Kidney (tissue), 14 donors: ENCODE results near the gene ARL16. TPM values are rescaled to one million over a fixed set of nuclear protein-coding genes. Genes with fewer than 3 reads are reported as not detected.

Source experiments
- DNase-seq, 5 donors: peaks; one replicate each; pipeline ENCODE4 v3.0.0-alpha.2; 2013 to 2020
- FAIRE-seq: peaks from 2 replicates; lab custom pipeline; 2012; peaks lifted over from hg19 to GRCh38; lab: Jason Lieb, UNC
- H3K27ac ChIP-seq, 2 donors: one replicate each; pipeline ENCODE4 v1.7.0; 2013; ENCODE audit warnings: low read depth in 2 of 2, low read length in 2 of 2, inconsistent platforms in 1 of 2
- H3K27me3 ChIP-seq: one replicate; pipeline ENCODE4 v1.7.1; 2013; ENCODE audit warnings: low read length, inconsistent platforms; ENCODE audit not compliant: control insufficient read depth, insufficient read depth
- H3K36me3 ChIP-seq, 3 donors: one replicate each; pipeline versions ENCODE4 v1.7.0 to v1.7.1; 2013; ENCODE audit warnings: low read length in 3 of 3, control low read depth in 1 of 3, inconsistent platforms in 1 of 3; ENCODE audit not compliant: insufficient read depth in 3 of 3, control insufficient read depth in 2 of 3
- H3K4me1 ChIP-seq, 3 donors: one replicate each; pipeline versions ENCODE4 v1.7.0 to v1.7.1; 2013; ENCODE audit warnings: low read length in 3 of 3, inconsistent platforms in 1 of 3, low read depth in 1 of 3; ENCODE audit not compliant: control insufficient read depth in 2 of 3, insufficient read depth in 2 of 3
- H3K4me3 ChIP-seq, 3 donors: one replicate each; pipeline versions ENCODE4 v1.7.0 to v1.8.1; 2013; ENCODE audit warnings: low read length in 3 of 3, control low read depth in 1 of 3, inconsistent platforms in 1 of 3
- H3K9ac ChIP-seq, 3 donors: one replicate each; pipeline versions ENCODE4 v1.7.0 to v1.7.1; 2013; ENCODE audit warnings: low read length in 3 of 3, control low read depth in 1 of 3, inconsistent platforms in 1 of 3
- H3K9me3 ChIP-seq, 3 donors: one replicate each; pipeline versions ENCODE4 v1.7.0 to v1.7.1; 2013; ENCODE audit warnings: low read length in 3 of 3, control low read depth in 1 of 3, inconsistent platforms in 1 of 3; ENCODE audit not compliant: control insufficient read depth in 2 of 3, insufficient read depth in 1 of 3
- CTCF ChIP-seq: IDR thresholded peaks from 3 replicates; pipeline ENCODE4 v1.5.1; 2012; ENCODE audit warnings: mild to moderate bottlenecking, moderate library complexity, borderline replicate concordance; ENCODE audit not compliant: insufficient read depth; ENCODE audit errors: extremely low read depth
- intact Hi-C: fragments of 100-400 bp; cut with DNase I; formaldehyde crosslinking; loops from one replicate; pipeline ENCODE4 v1.11.1; 2022
- polyA plus RNA-seq: library from polyadenylated mRNA; stranded (reverse); fragments of 350-450 nt; fragmentation: Illumina TruSeq; extraction: RNeasy Lipid Tissue Mini Kit (QIAGEN cat#74804); gene quantifications from one replicate; pipeline ENCODE4 v1.2.3, GENCODE V29; 2014; ENCODE audit warnings: low read depth, low replicate concordance; ENCODE audit not compliant: insufficient read depth
- total RNA-seq: library from RNA; stranded (reverse); fragmentation: NEBNext Ultra II Directional; extraction: Animal tissue kit (Norgen Biotek cat#: 25700); gene quantifications from one replicate; pipeline ENCODE4 v1.2.1, GENCODE V29; 2021
- donor health status: control.
- donor health status: control.
- donor health status: control.
- donor health status: control.
- donor health status: control.
- donor health status: DM: yes; HTN: yes; CAD: no.
- donor health status: Normal renal cell carcinoma (clear cell type).

Gene ARL16
- total and polyA plus RNA-seq, 2 donors from 2014 or later, result 34.7 to 76.1 TPM

GRCh38 chr17:81652906-81653771 is 30.5 kb downstream of the ARL16 start:
- Histone ChIP-seq H3K9ac (no peak overlapping the region), H3K9me3 (peaks cover 0 to 1% (median 0%) of the 10 kb centered on the region in 3 donors), H3K27me3 (peaks cover 6% of the 10 kb centered on the region), H3K27ac (no peak overlapping the region), H3K36me3 (no peaks in the 10 kb centered on the region), H3K4me1 (peaks cover 0 to 2% (median 0%) of the 10 kb centered on the region in 3 donors), H3K4me3 (no peak overlapping the region)
- DNase-seq (peak in 4 of 5 donors; percentile 58 to 79 (median 71)), FAIRE-seq (no peak)
- no peak for TF ChIP-seq CTCF
- intact Hi-C loops, result no loop called here

- Histone ChIP-seq H3K9me3 (peaks cover 0 to 1% (median 0%) of the 10 kb centered on the region in 3 donors), H3K4me3 (no peak overlapping the region), H3K27me3 (peaks cover 11% of the 10 kb centered on the region), H3K36me3 (no peaks in the 10 kb centered on the region), H3K4me1 (no peaks in the 10 kb centered on the region), H3K27ac (no peak overlapping the region), H3K9ac (no peak overlapping the region)
- DNase-seq, result no peak
- intact Hi-C loops, result no loop called here
- no peak for FAIRE-seq
- no peak for TF ChIP-seq CTCF
Observed at GRCh38 chr17:81651692-81652091, 31.9 kb downstream of the ARL16 start.

- no peak for DNase-seq
- TF ChIP-seq CTCF, result no peak
Observed at GRCh38 chr17:81650951-81651350, 32.6 kb downstream of the ARL16 start.

More at GRCh38 chr17:81650951-81651350, 32.6 kb downstream of the ARL16 start:
- peaks cover 0 to 1% (median 0%) of the 10 kb centered on the region in 3 donors for H3K9me3 ChIP-seq
- H3K36me3 ChIP-seq, result no peaks in the 10 kb centered on the region
- H3K27ac ChIP-seq, result no peak overlapping the region
- H3K4me3 ChIP-seq, result no peak overlapping the region
- H3K4me1 ChIP-seq, result no peaks in the 10 kb centered on the region
- intact Hi-C loops, result no loop called here
- FAIRE-seq, result no peak
- H3K9ac ChIP-seq, result no peak overlapping the region
- peaks cover 11% of the 10 kb centered on the region for H3K27me3 ChIP-seq
